ENCODE results near the gene NPAT. TPM values are rescaled to one million over a fixed set of nuclear protein-coding genes. Genes with fewer than 3 reads are reported as not detected.
A peak's percentile ranks its signal among the peaks of the same experiment; 100 is the strongest.

The NPAT gene
- total and polyA plus RNA-seq, 10 of the 15 experiments (the other 5 are each of a cell fraction or from before 2014, with no cell fraction given), result 7.5 to 32.8 (median 20.1) TPM

- no peak for TF ChIP-seq SUPT20H (IDR thresholded peaks at IDR 0.05; ENCODE audit: borderline replicate concordance, control insufficient read depth, low read depth, low read length)
- no peak for TF ChIP-seq FOXK2 (IDR thresholded peaks at IDR 0.05)
- no peak for TF ChIP-seq EZH2 (IDR thresholded peaks at IDR 0.05; ENCODE audit: borderline replicate concordance, control insufficient read depth, low read depth, low read length)
- 0 out of 2 replicates have a peak, but pooled peaks have one; percentile 49 for TF ChIP-seq RAD51 (IDR thresholded peaks at IDR 0.05)
- no peak for TF ChIP-seq RAD21 (IDR thresholded peaks at IDR 0.05; ENCODE audit: insufficient read depth, low read depth, low read length)
- TF ChIP-seq ATF2 (IDR thresholded peaks at IDR 0.05; ENCODE audit: low read length), result peak; percentile 67
- no peak for TF ChIP-seq IRF5 (IDR thresholded peaks at IDR 0.05; ENCODE audit: borderline replicate concordance)
- no peak for TF ChIP-seq STAT3 (IDR thresholded peaks at IDR 0.05; ENCODE audit: low read depth, low read length)
- no peak for TF ChIP-seq ZNF592 (IDR thresholded peaks at IDR 0.05)
- TF ChIP-seq CREM (IDR thresholded peaks at IDR 0.05; ENCODE audit: low read depth), result no peak
- TF ChIP-seq NFXL1 (IDR thresholded peaks at IDR 0.05; ENCODE audit: borderline replicate concordance), result no peak
- TF ChIP-seq CHD1 (IDR thresholded peaks at IDR 0.05; ENCODE audit: low read depth, low read length), result no peak
- no peak for TF ChIP-seq SKIL (IDR thresholded peaks at IDR 0.05; ENCODE audit: low read depth, poor library complexity, severe bottlenecking)
- TF ChIP-seq E4F1 (IDR thresholded peaks at IDR 0.05; ENCODE audit: borderline replicate concordance, partially characterized antibody), result no peak
- no peak for TF ChIP-seq PBX3 (IDR thresholded peaks at IDR 0.05; ENCODE audit: insufficient replicate concordance, low read depth, low read length)
Observed at GRCh38 chr11:108199446-108200321, 22.8 kb downstream of the NPAT start (continued).
